Measurements from ENCODE around the gene NLRX1. TPM values are rescaled to one million over a fixed set of nuclear protein-coding genes. Genes with fewer than 3 reads are reported as not detected.
"Not testable (repeated sequence)": the region's sequence is repeated elsewhere in the genome, so short reads cannot be mapped to it uniquely, and the experiment has no call there.

Gene NLRX1
- total and polyA plus RNA-seq, 10 of the 15 experiments (the other 5 are each of a cell fraction or from before 2014, with no cell fraction given) = 0.85 to 18.5 (median 10.0) TPM

DNA sequence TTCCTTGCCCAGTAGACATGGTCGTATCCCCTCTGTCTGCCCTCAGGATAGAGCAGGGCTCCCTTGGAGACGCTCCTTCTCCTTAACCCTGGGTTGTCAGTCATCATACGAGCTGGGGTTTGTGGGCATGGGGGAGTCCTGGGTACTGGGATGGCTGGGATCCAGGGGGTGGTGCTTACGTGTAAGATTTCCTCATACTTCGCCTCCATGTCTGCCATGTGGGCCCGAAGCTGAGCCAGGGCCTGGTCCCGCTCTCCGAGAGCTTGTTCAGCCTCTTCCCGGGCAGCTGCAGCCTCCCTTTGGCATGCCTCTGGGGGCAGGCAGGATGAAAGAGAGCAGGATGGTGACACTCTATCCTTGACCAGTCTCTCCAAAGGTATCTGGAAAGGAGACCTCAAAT, 22.0 kb downstream of the NLRX1 start:
- H3K9ac ChIP-seq (ENCODE audit: control insufficient read depth, insufficient read depth, low read length) = no peak overlapping the region
- H3K79me2 ChIP-seq (ENCODE audit: control insufficient read depth, insufficient read depth, low read length) = no peaks in the 10 kb centered on the region
- H2AFZ ChIP-seq (ENCODE audit: control insufficient read depth, low read depth, low read length) = no peak overlapping the region
- TF ChIP-seq DPF2 (IDR thresholded peaks at IDR 0.05) = no peak
- TF ChIP-seq POLR2AphosphoS2 (IDR thresholded peaks at IDR 0.05; ENCODE audit: low read depth, low read length) = no peak
- FAIRE-seq (no peak), DNase-seq (ENCODE audit: low read depth, low spot score) (no peak), ATAC-seq (no peak)
- CTCF ChIA-PET = interaction anchor here (0.7 to 1.8 kb wide), 4 partner anchors 9 to 133 kb away, joined by 3 to 5 read pairs (median 4); partner anchors contain the start of gene CBL
- in situ Hi-C loops (cut with MboI) (no loop called here), intact Hi-C loops (cut with micrococcal nuclease; ENCODE audit: unreplicated experiment) (no loop called here)
- no peaks in the 10 kb centered on the region for H3K36me3 ChIP-seq (ENCODE audit: control insufficient read depth in 2 of 2, insufficient read depth in 2 of 2, low read length in 1 of 2)
- 42% methylated on average over 9 of the region's 9 CpGs for WGBS (ENCODE audit: insufficient coverage, insufficient replicate concordance, low lambda C conversion rate, missing lambda C conversion rate)
- H3K4me1 ChIP-seq (ENCODE audit: control insufficient read depth, insufficient read depth, low read length) = no peaks in the 10 kb centered on the region
- POLR2A ChIA-PET = no interaction called here
- no peak overlapping the region for H3K4me3 ChIP-seq
- RAD21 ChIA-PET (ENCODE audit: unreplicated experiment) = no interaction called here
- BruUV-seq (replicated peaks) = no TSS peak
- H3K27ac ChIP-seq (ENCODE audit: control insufficient read depth, insufficient read depth) = no peak overlapping the region
- 0 out of 4 replicates have a peak, but pooled peaks cover 0 to under 1% of the 10 kb centered on the region in 2 experiments for H3K27me3 ChIP-seq (replicated peaks in 1 of 2; ENCODE audit: control insufficient read depth in 2 of 2, insufficient read depth in 2 of 2, low read length in 1 of 2)
- SMC1A ChIA-PET (ENCODE audit: uncharacterized antibody, unreplicated experiment) = no interaction called here
- no peaks in the 10 kb centered on the region for H4K20me1 ChIP-seq (ENCODE audit: control insufficient read depth, insufficient read depth)
- H3K9me3 ChIP-seq (replicated peaks; ENCODE audit: control insufficient read depth, insufficient read depth, low read length) = no peaks in the 10 kb centered on the region
- H3K4me2 ChIP-seq (ENCODE audit: control insufficient read depth, insufficient read depth) = no peak overlapping the region

DNA sequence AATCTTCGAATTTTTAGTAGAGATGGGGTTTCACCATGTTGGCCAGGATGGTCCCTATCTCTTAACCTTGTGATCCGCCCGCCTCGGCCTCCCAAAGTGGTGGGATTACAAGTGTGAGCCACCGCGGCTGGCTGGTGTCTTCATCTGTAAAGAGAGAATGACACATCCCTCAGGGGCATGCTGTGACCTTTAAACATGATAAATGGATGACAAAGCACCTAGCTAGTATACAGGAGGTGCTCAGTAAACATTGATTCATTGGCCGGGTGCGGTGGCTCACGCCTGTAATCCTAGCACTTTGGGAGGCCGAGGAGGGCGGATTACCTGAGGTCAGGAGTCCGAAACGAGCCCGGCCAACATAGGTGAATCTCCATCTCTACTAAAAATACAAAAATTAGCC, 22.7 kb downstream of the NLRX1 start:
- ChIA-PET RAD21 (ENCODE audit: unreplicated experiment) (interaction anchor here (0.6 kb wide), 3 partner anchors 72 to 208 kb away, joined by 3 read pairs; partner anchors contain the start of gene RNF26), POLR2A (interaction anchor here (0.6 to 1.1 kb wide), 3 partner anchors 9 to 36 kb away, joined by 3 to 5 read pairs (median 5); no protein-coding TSS in a partner anchor), SMC1A (ENCODE audit: uncharacterized antibody, unreplicated experiment) (interaction anchor here (0.6 kb wide), 1 partner anchor 102 kb away, joined by 3 read pairs; no protein-coding TSS in a partner anchor), CTCF (interaction anchor here (0.6 to 1.8 kb wide), 4 partner anchors 10 to 133 kb away, joined by 3 to 5 read pairs (median 4); no protein-coding TSS in a partner anchor)
- H3K9me3 ChIP-seq (replicated peaks; ENCODE audit: control insufficient read depth, insufficient read depth, low read length); H2AFZ ChIP-seq (ENCODE audit: control insufficient read depth, low read depth, low read length); H3K36me3 ChIP-seq (ENCODE audit: control insufficient read depth in 2 of 2, insufficient read depth in 2 of 2, low read length in 1 of 2); H3K4me1 ChIP-seq (ENCODE audit: control insufficient read depth, insufficient read depth, low read length); DNase-seq (ENCODE audit: low read depth, low spot score); H3K27me3 ChIP-seq (replicated peaks in 1 of 2; ENCODE audit: control insufficient read depth in 2 of 2, insufficient read depth in 2 of 2, low read length in 1 of 2); H3K4me2 ChIP-seq (ENCODE audit: control insufficient read depth, insufficient read depth); H3K27ac ChIP-seq (ENCODE audit: control insufficient read depth, insufficient read depth); H4K20me1 ChIP-seq (ENCODE audit: control insufficient read depth, insufficient read depth); FAIRE-seq; ATAC-seq; intact Hi-C loops (cut with micrococcal nuclease; ENCODE audit: unreplicated experiment); H3K79me2 ChIP-seq (ENCODE audit: control insufficient read depth, insufficient read depth, low read length); BruUV-seq (replicated peaks); in situ Hi-C loops (cut with MboI); H3K4me3 ChIP-seq; H3K9ac ChIP-seq (ENCODE audit: control insufficient read depth, insufficient read depth, low read length): not testable (repeated sequence)
- WGBS (ENCODE audit: insufficient coverage, insufficient replicate concordance, low lambda C conversion rate, missing lambda C conversion rate) = 63% methylated on average over 14 of the region's 14 CpGs

Measured in GM12878 (cell line).